DND-41 (cell line): ENCODE data around the gene FMN1.

Experiments used
- ATAC-seq: fragments of 200-7000 bp; cut with Tn5 transposase; 3 replicates; pipeline ENCODE4 v1.9.1; 2021; ENCODE audit warnings: low read depth; ENCODE audit not compliant: insufficient read depth
- DNase-seq: peaks from one replicate; pipeline ENCODE4 v3.0.0-alpha.2; 2020
- H2AFZ ChIP-seq: 2 replicates; pipeline ENCODE4 v1.6.0; 2012; ENCODE audit warnings: low read depth, low read length
- H3K27ac ChIP-seq: 2 replicates; pipeline ENCODE4 v1.5.1; 2012; ENCODE audit warnings: low read length, inconsistent platforms
- H3K27me3 ChIP-seq: fragments of 200-600 bp; sonication (generic); 2 replicates; pipeline ENCODE4 v1.6.0; 2012; ENCODE audit warnings: low read length, mild to moderate bottlenecking, inconsistent platforms; ENCODE audit not compliant: insufficient read depth, poor library complexity
- H3K36me3 ChIP-seq: 2 replicates; pipeline ENCODE4 v1.5.1; 2012; ENCODE audit warnings: low read length, inconsistent platforms; ENCODE audit not compliant: insufficient read depth
- H3K4me1 ChIP-seq: 2 replicates; pipeline ENCODE4 v1.5.1; 2012; ENCODE audit warnings: mild to moderate bottlenecking, low read length; ENCODE audit not compliant: insufficient read depth
- H3K4me2 ChIP-seq: 2 replicates; pipeline ENCODE4 v1.6.0; 2012; ENCODE audit warnings: mild to moderate bottlenecking, moderate library complexity, low read length, inconsistent platforms; ENCODE audit not compliant: insufficient read depth
- H3K4me3 ChIP-seq, 2 experiments: fragments of 200-600 bp in 1 of 2; shearing (Covaris generic) in 1 of 2; 2 replicates each; pipeline ENCODE4 v1.5.1; 2012 to 2016; ENCODE audit warnings: inconsistent platforms in 2 of 2, low read length in 2 of 2, mild to moderate bottlenecking in 2 of 2, low read depth in 1 of 2, moderate library complexity in 1 of 2
- H3K79me2 ChIP-seq: 2 replicates; pipeline ENCODE4 v1.6.0; 2012; ENCODE audit warnings: low read length, inconsistent platforms; ENCODE audit not compliant: insufficient read depth
- H3K9ac ChIP-seq: 2 replicates; pipeline ENCODE4 v1.6.0; 2012; ENCODE audit warnings: low read depth, mild to moderate bottlenecking, inconsistent platforms, low read length, moderate library complexity
- H3K9me3 ChIP-seq: 2 replicates; pipeline ENCODE4 v1.5.1; 2012; ENCODE audit warnings: low read length, moderate library complexity, mild to moderate bottlenecking, inconsistent platforms; ENCODE audit not compliant: insufficient read depth, severe bottlenecking
- H4K20me1 ChIP-seq: 2 replicates; pipeline ENCODE4 v1.6.0; 2012; ENCODE audit warnings: low read length; ENCODE audit not compliant: insufficient read depth
- CTCF ChIP-seq: IDR thresholded peaks from 2 replicates; pipeline ENCODE4 v1.5.1; 2012; ENCODE audit warnings: borderline replicate concordance, low read length, moderate library complexity, mild to moderate bottlenecking; ENCODE audit not compliant: poor library complexity, severe bottlenecking; ENCODE audit errors: extremely low read depth
- EZH2 ChIP-seq: IDR thresholded peaks from 3 replicates; pipeline ENCODE4 v1.6.1; 2012; ENCODE audit warnings: borderline replicate concordance, low read depth, mild to moderate bottlenecking, moderate library complexity, low read length, inconsistent platforms; ENCODE audit not compliant: severe bottlenecking

FMN1 gene

GRCh38 chr15:32842081-32842480 lies 352.4 kb downstream of the FMN1 start:
- Histone ChIP-seq H3K27ac (no peak overlapping the region), H2AFZ (no peak overlapping the region), H3K4me3 (no peak overlapping the region)

GRCh38 chr15:32840507-32841245 lies 353.8 kb downstream of the FMN1 start:
- DNase-seq (no peak), ATAC-seq (no peak)
- H3K27me3 ChIP-seq: peaks cover 3% of the 10 kb centered on the region
- no peaks in the 10 kb centered on the region for H4K20me1 ChIP-seq
- no peak for TF ChIP-seq EZH2
- no peak for TF ChIP-seq CTCF
- no peaks in the 10 kb centered on the region for H3K36me3 ChIP-seq
- no peak overlapping the region for H3K4me2 ChIP-seq
- no peak overlapping the region for H2AFZ ChIP-seq
- no peak overlapping the region for H3K4me3 ChIP-seq
- no peaks in the 10 kb centered on the region for H3K9me3 ChIP-seq
- H3K4me1 ChIP-seq: no peaks in the 10 kb centered on the region
- H3K9ac ChIP-seq: no peak overlapping the region
- H3K27ac ChIP-seq: no peak overlapping the region
- no peaks in the 10 kb centered on the region for H3K79me2 ChIP-seq

More at GRCh38 chr15:32842081-32842480, 352.4 kb downstream of the FMN1 start:
- DNase-seq: no peak
- ATAC-seq: no peak
- TF ChIP-seq CTCF (no peak), EZH2 (no peak)
- H4K20me1 ChIP-seq: no peaks in the 10 kb centered on the region
- no peaks in the 10 kb centered on the region for H3K9me3 ChIP-seq
- H3K4me2 ChIP-seq: no peak overlapping the region
- H3K36me3 ChIP-seq: no peaks in the 10 kb centered on the region
- H3K9ac ChIP-seq: no peak overlapping the region
- H3K27me3 ChIP-seq: peaks cover 3% of the 10 kb centered on the region
- H3K4me1 ChIP-seq: no peaks in the 10 kb centered on the region
- H3K79me2 ChIP-seq: no peaks in the 10 kb centered on the region

GRCh38 chr15:32838820-32839219 lies 355.7 kb downstream of the FMN1 start:
- Histone ChIP-seq H3K27me3 (peaks cover 4% of the 10 kb centered on the region), H3K4me3 (no peak overlapping the region), H3K4me2 (no peak overlapping the region), H3K79me2 (no peaks in the 10 kb centered on the region), H3K27ac (no peak overlapping the region), H3K4me1 (no peaks in the 10 kb centered on the region), H3K9ac (no peak overlapping the region), H4K20me1 (no peaks in the 10 kb centered on the region), H3K9me3 (no peaks in the 10 kb centered on the region), H3K36me3 (no peaks in the 10 kb centered on the region), H2AFZ (no peak overlapping the region)
- DNase-seq: no peak
- TF ChIP-seq CTCF (no peak), EZH2 (no peak)
- ATAC-seq: no peak

- Histone ChIP-seq H2AFZ (no peak overlapping the region), H3K79me2 (no peaks in the 10 kb centered on the region), H3K4me3 (no peak overlapping the region), H4K20me1 (no peaks in the 10 kb centered on the region), H3K27me3 (peaks cover 5% of the 10 kb centered on the region), H3K4me2 (no peak overlapping the region), H3K36me3 (no peaks in the 10 kb centered on the region), H3K9ac (no peak overlapping the region), H3K9me3 (no peaks in the 10 kb centered on the region), H3K4me1 (no peaks in the 10 kb centered on the region), H3K27ac (no peak overlapping the region)
- no peak for ATAC-seq
- TF ChIP-seq EZH2 (no peak), CTCF (no peak)
- DNase-seq: no peak
These were observed 356.2 kb downstream of the FMN1 start for GRCh38 chr15:32838338-32838737.
